GM03348 (cell line): ENCODE data around the gene MED12L.

Source experiments
- DNase-seq: peaks from one replicate; pipeline ENCODE4 v3.0.0; 2012; ENCODE audit warnings: low spot score

The MED12L gene

GRCh38 chr3:151410891-151411559 lies 325.6 kb downstream of the MED12L start:
- peak; percentile 65 for DNase-seq

- DNase-seq: no peak
These were observed 327.5 kb downstream of the MED12L start for GRCh38 chr3:151412989-151413388.

GRCh38 chr3:151415289-151415688 lies 329.8 kb downstream of the MED12L start:
- DNase-seq: no peak

GRCh38 chr3:151419806-151420205 lies 334.3 kb downstream of the MED12L start:
- no peak for DNase-seq

GRCh38 chr3:151421938-151422337 lies 336.5 kb downstream of the MED12L start:
- DNase-seq: no peak

- DNase-seq: no peak
These were observed 337.6 kb downstream of the MED12L start for GRCh38 chr3:151423091-151423490.

GRCh38 chr3:151425627-151426340 lies 340.3 kb downstream of the MED12L start:
- DNase-seq: no peak

GRCh38 chr3:151426341-151426657 lies 340.8 kb downstream of the MED12L start:
- no peak for DNase-seq

- no peak for DNase-seq
These were observed 342.9 kb downstream of the MED12L start for GRCh38 chr3:151428386-151428785.

- no peak for DNase-seq
These were observed 345.5 kb downstream of the MED12L start for GRCh38 chr3:151430821-151431484.

GRCh38 chr3:151431940-151432339 lies 346.5 kb downstream of the MED12L start:
- DNase-seq: no peak

GRCh38 chr3:151432616-151433372 lies 347.3 kb downstream of the MED12L start:
- DNase-seq: no peak

- DNase-seq: peak; percentile 70
These were observed 348.9 kb downstream of the MED12L start for GRCh38 chr3:151434151-151434890.

GRCh38 chr3:151436675-151437446 lies 351.4 kb downstream of the MED12L start:
- DNase-seq: no peak

- no peak for DNase-seq
These were observed 352.4 kb downstream of the MED12L start for GRCh38 chr3:151437906-151438305.

- peak; percentile 77 for DNase-seq
These were observed 354.2 kb downstream of the MED12L start for GRCh38 chr3:151439652-151440125.

- no peak for DNase-seq
These were observed 355.5 kb downstream of the MED12L start for GRCh38 chr3:151440940-151441339.

GRCh38 chr3:151443583-151443982 lies 358.1 kb downstream of the MED12L start:
- no peak for DNase-seq

GRCh38 chr3:151445273-151446001 lies 360.0 kb downstream of the MED12L start:
- DNase-seq: peak; percentile 84

GRCh38 chr3:151446002-151446340 lies 360.5 kb downstream of the MED12L start:
- DNase-seq: no peak
